ENCODE results near the gene ASTN2.
"Not testable (repeated sequence)": the region's sequence is repeated elsewhere in the genome, so short reads cannot be mapped to it uniquely, and the experiment has no call there.

DNA sequence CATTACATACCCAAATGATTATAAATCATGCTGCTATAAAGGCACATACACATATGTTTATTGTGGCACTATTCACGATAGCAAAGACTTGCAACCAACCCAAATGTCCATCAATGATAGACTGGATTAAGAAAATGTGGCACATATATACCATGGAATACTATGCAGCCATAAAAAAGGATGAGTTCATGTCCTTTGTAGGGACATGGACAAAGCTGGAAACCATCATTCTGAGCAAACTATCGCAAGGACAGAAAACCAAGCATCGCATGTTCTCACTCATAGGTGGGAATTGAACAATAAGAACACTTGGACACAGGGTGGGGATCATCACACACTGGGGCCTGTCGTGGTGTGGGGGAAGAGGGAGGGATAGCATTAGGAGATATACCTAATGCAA is 960.3 kb downstream of the ASTN2 start:
- not testable (repeated sequence) for TF ChIP-seq EZH2phosphoT487 (IDR thresholded peaks at IDR 0.05; ENCODE audit: borderline replicate concordance, low read depth, low read length)
- TF ChIP-seq, protein P1, sequence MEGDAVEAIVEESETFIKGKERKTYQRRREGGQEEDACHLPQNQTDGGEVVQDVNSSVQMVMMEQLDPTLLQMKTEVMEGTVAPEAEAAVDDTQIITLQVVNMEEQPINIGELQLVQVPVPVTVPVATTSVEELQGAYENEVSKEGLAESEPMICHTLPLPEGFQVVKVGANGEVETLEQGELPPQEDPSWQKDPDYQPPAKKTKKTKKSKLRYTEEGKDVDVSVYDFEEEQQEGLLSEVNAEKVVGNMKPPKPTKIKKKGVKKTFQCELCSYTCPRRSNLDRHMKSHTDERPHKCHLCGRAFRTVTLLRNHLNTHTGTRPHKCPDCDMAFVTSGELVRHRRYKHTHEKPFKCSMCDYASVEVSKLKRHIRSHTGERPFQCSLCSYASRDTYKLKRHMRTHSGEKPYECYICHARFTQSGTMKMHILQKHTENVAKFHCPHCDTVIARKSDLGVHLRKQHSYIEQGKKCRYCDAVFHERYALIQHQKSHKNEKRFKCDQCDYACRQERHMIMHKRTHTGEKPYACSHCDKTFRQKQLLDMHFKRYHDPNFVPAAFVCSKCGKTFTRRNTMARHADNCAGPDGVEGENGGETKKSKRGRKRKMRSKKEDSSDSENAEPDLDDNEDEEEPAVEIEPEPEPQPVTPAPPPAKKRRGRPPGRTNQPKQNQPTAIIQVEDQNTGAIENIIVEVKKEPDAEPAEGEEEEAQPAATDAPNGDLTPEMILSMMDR (conservative IDR thresholded peaks at IDR 0.05; ENCODE audit: low read length), result not testable (repeated sequence)
